ENCODE measurements around the gene CD7. TPM values are rescaled to one million over a fixed set of nuclear protein-coding genes. Genes with fewer than 3 reads are reported as not detected.
A peak's percentile ranks its signal among the peaks of the same experiment; 100 is the strongest.

Gene CD7
- total RNA-seq, 1 donor from 2014 or later = 345 TPM

DNA sequence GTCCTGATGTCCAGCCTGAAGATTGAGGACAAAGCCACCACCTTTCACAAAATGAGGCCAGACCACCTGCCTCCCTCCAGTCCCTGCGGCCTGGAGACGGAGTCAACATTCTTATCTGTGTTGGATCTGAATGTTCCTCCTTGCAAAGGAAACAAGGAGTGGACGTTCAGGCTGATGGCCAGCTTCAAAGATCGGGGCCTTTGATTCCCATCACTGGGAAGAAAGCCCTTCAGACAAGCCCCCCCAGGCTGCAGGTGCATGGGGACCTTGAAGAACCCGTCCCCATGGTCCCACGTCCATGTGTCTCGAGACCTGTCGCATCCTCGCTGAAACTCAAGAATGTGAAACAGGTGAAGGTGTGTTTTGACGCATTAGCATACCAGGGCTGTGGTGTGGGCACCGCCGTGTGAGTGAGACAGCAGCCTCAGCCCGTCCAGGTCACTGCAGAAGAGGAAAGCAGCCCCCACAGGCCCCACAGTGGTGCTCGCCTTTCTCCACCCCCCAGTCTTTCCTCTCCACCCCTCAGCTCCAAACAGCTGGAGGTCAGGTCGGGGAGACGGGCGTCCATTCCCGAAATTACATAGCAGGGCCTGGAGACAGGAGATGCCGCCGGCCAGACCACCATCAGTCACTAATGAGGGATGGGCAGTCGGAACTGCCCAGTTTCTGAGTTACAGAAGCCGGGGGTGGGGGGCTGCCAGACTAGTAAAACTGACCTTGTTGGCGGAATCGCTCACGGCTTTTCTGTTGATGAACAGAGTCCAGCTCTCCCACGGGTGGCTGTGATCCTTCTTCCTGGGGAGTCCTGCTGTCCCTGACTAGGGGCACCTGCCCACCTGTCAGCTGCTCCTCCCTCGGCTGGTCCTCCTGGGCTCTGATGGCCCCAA lies 43.0 kb downstream of the CD7 start:
- Mint-ChIP-seq H3K9me3 (no peaks in the 10 kb centered on the region), H3K36me3 (ENCODE audit: low read depth) (peaks cover 30% of the 10 kb centered on the region), H3K27ac (no peak overlapping the region), H3K4me3 (ENCODE audit: low read depth) (no peak overlapping the region), H3K27me3 (ENCODE audit: low read depth) (no peaks in the 10 kb centered on the region), H3K4me1 (ENCODE audit: low read depth) (peaks cover 22% of the 10 kb centered on the region)
- intact Hi-C loops (cut with micrococcal nuclease) = no loop called here
- DNase-seq (ENCODE audit: low spot score) = no peak

DNA sequence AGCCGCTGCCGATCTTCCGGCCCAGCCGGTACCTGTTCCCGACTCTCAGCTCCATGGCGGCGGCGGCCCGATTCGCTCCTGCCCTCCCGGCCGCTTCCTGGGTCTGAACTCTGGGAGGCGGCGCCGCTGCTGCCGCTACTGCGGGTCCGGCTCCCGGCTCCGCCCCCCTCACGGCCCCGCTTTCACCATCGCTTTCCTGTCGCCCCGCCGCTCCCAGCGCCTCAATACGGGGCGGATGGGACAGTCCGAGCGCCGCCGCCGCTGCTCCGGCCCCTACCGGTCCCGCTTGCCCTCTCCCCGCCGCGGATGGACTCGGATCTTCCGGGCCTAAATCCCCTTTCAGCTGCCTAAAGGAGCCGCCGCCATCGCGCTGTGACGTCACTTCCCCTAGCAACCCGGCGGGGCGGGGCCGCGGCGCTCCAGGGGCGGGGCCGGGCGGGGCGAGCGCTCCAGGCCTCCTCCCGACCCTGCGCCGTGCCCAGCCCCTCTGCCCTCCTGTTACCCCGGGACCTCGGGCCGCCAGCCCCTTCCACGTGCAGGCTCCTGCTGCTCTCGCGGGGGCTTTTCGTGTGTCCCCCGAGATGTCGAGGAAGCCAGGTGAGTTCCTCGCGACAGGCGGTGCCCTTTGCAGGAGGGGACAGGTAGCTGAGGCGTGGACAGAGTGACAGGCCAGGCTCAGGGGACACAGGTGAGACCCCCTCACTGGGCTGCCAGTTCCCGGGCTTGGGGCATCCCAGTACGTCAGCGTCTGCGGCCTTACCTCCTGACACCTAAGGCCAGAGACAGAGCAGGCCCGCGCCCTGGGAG lies 43.9 kb downstream of the CD7 start, which contains the start of gene CSNK1D:
TSS of gene CSNK1D (minus strand) at position 374 of the 807 bp plus-strand sequence. CDS start at position 55, 319 bp downstream.
- Mint-ChIP-seq H3K27me3 (ENCODE audit: low read depth) (no peaks in the 10 kb centered on the region), H3K4me3 (ENCODE audit: low read depth) (peak within 1 kb of the TSS; percentile 90), H3K27ac (peak within 1 kb of the TSS; percentile 100), H3K36me3 (ENCODE audit: low read depth) (peaks cover 35% of the 10 kb centered on the region), H3K9me3 (no peaks in the 10 kb centered on the region), H3K4me1 (ENCODE audit: low read depth) (peaks cover 29% of the 10 kb centered on the region)
- intact Hi-C loops (cut with micrococcal nuclease) = loop anchor here (1.0 kb wide), 2 partner anchors 19 to 48 kb away; no protein-coding TSS in a partner anchor
- DNase-seq (ENCODE audit: low spot score) = peak; percentile 87

DNA sequence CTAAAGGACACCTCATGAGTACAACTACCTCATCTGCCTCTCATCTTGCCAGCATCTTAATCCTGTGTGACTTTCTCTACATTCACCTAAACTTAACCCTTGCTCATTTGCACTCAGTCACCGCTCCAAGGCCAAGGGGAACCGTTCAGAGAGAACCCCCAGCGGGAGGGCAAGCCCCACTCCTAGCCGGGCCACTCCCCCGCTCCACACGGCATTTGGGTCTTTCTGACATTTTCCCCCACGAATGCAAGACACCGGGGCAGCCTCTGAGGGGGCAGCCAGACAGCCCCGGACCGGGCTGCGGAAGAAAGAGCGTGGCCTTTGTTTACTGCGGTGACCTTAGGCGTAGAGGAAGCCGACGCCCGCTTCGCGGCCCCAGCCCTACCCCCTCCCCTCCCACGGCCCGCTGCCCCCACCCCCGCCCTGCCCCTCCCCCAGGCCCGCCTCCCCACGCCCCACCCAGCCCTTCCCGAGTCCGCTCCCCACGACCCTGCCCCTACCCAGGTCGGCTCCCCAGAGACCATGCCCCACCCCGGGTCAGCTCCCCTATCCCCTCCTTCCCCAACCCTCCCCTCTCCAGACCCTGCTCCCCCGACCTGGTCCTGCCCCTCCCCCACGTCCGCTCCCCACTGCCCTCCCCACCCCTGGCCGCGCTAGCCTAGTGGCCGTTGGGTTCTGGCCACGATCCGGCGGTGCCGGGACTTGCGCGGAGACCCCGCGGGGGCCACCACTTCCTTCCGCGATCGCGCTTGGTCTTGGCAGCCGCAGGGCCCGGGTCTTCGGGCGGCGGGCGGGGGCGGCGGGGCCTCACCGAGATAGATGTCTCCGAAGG lies 44.7 kb downstream of the CD7 start:
- Mint-ChIP-seq H3K36me3 (ENCODE audit: low read depth) (peaks cover 42% of the 10 kb centered on the region), H3K9me3 (no peaks in the 10 kb centered on the region), H3K27ac (peak overlapping the region; percentile 100), H3K27me3 (ENCODE audit: low read depth) (no peaks in the 10 kb centered on the region), H3K4me3 (ENCODE audit: low read depth) (peak overlapping the region; percentile 90), H3K4me1 (ENCODE audit: low read depth) (peaks cover 31% of the 10 kb centered on the region)
- DNase-seq (ENCODE audit: low spot score) = peak; percentile 40
- intact Hi-C loops (cut with micrococcal nuclease) = loop anchor here (1.0 kb wide), 2 partner anchors 20 to 49 kb away; no protein-coding TSS in a partner anchor

DNA sequence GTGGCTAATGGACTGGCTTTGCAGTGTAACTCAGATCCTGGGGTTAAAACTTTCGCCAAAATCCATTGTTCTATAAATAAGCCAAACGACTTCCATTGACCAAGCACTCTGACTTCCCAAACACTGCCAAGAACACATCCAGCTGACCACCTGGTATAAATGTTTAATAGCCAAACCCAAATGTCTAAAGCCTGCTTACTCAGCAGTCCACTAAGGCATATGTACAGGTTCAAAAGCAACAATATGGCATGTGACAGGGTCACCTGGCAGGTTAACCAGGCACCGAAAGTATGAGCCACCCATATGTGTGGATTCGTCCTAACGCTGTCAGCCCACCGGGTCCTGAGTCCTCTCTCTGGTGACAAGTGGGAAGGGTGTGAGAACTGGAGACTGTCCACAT lies 46.0 kb downstream of the CD7 start:
- Mint-ChIP-seq H3K4me1 (ENCODE audit: low read depth) (peaks cover 40% of the 10 kb centered on the region), H3K9me3 (no peaks in the 10 kb centered on the region), H3K27me3 (ENCODE audit: low read depth) (no peaks in the 10 kb centered on the region), H3K4me3 (ENCODE audit: low read depth) (peak overlapping the region; percentile 90), H3K36me3 (ENCODE audit: low read depth) (peaks cover 52% of the 10 kb centered on the region), H3K27ac (no peak overlapping the region)
- intact Hi-C loops (cut with micrococcal nuclease) = no loop called here
- no peak for DNase-seq (ENCODE audit: low spot score)

DNA sequence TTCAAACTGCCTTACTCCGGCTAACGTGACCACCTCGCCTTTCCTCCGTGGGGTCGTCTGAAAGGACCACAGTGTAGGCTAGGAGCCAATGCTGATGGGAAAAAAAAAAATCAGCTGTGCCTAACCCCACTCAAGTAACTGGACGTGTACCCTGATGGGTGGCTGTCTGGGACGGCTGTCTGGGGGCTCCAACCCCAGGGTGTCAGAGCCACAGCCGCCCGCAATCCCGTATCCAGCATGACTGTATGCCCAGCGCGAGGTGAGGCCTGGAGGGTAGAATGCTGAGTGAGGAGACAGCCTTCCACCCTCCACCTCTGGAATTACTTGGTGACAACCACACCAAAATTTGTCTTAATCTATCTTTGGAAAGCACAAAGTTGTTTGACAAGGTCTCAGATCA lies 46.8 kb downstream of the CD7 start:
- H3K4me3 Mint-ChIP-seq (ENCODE audit: low read depth) = peak overlapping the region; percentile 26
- peak overlapping the region; percentile 52 for H3K27ac Mint-ChIP-seq
- H3K27me3 Mint-ChIP-seq (ENCODE audit: low read depth) = no peaks in the 10 kb centered on the region
- peaks cover 42% of the 10 kb centered on the region for H3K4me1 Mint-ChIP-seq (ENCODE audit: low read depth)
- H3K9me3 Mint-ChIP-seq = no peaks in the 10 kb centered on the region
- peaks cover 60% of the 10 kb centered on the region for H3K36me3 Mint-ChIP-seq (ENCODE audit: low read depth)
- intact Hi-C loops (cut with micrococcal nuclease) = no loop called here
- DNase-seq (ENCODE audit: low spot score) = no peak

DNA sequence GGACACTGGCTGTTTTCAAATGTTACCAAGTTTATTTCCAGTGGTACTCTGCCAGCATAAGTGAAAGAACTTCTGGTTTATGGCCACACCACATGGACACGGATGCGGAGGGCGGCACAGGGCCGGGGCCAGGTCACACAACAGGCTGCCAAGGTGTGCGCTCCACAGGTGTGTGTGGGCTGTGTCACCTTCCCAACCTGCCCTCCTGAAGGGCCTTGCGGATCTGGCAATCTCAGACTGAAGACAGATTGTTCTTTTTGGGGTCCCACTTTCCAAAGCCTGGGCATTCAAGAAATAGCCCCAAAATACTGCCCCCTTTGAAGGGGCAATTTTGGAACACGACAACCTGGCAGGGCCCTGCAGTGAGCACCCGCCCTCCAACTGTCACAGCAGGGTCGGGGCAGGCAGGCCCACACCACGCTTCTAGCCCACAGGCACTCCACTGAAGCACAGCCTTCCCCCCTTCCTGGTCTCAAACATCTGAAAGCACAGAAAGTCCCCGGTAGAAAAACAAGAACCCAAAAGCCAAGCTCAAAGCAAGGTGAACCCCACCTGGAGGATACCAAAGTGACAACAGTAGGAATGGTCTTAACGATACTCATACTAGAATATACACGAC lies 47.4 kb downstream of the CD7 start:
- peak overlapping the region; percentile 30 for H3K27ac Mint-ChIP-seq
- peak overlapping the region; percentile 9 for H3K4me3 Mint-ChIP-seq (ENCODE audit: low read depth)
- intact Hi-C loops (cut with micrococcal nuclease) = no loop called here
- DNase-seq (ENCODE audit: low spot score) = no peak
- H3K36me3 Mint-ChIP-seq (ENCODE audit: low read depth) = peaks cover 64% of the 10 kb centered on the region
- H3K4me1 Mint-ChIP-seq (ENCODE audit: low read depth) = peaks cover 40% of the 10 kb centered on the region
- H3K9me3 Mint-ChIP-seq = no peaks in the 10 kb centered on the region
- H3K27me3 Mint-ChIP-seq (ENCODE audit: low read depth) = no peaks in the 10 kb centered on the region

DNA sequence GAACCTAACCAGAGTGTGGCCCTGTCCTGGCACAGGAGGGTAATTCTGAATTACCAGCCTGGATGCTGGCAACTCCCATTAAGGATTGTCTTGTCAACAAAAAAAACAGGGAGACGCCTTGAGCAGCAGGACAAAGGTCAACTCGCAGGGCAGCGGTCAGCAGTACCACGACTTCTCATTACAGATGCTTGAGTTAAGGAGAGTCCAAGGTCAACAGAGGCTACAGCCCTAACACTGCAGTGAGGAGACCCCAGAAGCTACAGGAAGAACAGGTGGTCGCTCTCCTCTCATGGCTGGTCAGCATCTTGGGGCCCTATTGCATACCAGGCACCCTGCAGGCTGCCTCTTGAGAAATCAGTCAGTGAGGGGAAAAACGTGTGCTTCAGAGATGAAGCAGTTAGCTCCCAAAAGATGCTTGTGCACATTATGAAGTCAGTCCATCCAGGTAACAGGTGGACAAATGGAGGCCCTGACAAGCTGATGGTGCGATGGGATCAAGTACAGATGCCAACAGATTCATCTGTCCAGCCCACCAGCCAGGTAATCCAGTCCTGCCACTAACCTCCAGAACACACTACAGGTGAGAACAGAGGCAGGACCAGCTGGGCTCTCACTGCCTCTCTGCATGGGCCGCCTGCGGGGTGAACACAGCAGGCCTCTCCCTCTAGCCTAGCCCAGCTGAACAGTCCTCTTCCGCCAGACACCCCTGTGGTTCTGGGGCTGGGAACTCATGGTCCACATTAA lies 48.1 kb downstream of the CD7 start:
- no peaks in the 10 kb centered on the region for H3K9me3 Mint-ChIP-seq
- DNase-seq (ENCODE audit: low spot score) = no peak
- H3K27ac Mint-ChIP-seq = peak overlapping the region; percentile 30
- H3K4me3 Mint-ChIP-seq (ENCODE audit: low read depth) = no peak overlapping the region
- H3K36me3 Mint-ChIP-seq (ENCODE audit: low read depth) = peaks cover 70% of the 10 kb centered on the region
- intact Hi-C loops (cut with micrococcal nuclease) = no loop called here
- H3K27me3 Mint-ChIP-seq (ENCODE audit: low read depth) = no peaks in the 10 kb centered on the region
- H3K4me1 Mint-ChIP-seq (ENCODE audit: low read depth) = peaks cover 37% of the 10 kb centered on the region

DNA sequence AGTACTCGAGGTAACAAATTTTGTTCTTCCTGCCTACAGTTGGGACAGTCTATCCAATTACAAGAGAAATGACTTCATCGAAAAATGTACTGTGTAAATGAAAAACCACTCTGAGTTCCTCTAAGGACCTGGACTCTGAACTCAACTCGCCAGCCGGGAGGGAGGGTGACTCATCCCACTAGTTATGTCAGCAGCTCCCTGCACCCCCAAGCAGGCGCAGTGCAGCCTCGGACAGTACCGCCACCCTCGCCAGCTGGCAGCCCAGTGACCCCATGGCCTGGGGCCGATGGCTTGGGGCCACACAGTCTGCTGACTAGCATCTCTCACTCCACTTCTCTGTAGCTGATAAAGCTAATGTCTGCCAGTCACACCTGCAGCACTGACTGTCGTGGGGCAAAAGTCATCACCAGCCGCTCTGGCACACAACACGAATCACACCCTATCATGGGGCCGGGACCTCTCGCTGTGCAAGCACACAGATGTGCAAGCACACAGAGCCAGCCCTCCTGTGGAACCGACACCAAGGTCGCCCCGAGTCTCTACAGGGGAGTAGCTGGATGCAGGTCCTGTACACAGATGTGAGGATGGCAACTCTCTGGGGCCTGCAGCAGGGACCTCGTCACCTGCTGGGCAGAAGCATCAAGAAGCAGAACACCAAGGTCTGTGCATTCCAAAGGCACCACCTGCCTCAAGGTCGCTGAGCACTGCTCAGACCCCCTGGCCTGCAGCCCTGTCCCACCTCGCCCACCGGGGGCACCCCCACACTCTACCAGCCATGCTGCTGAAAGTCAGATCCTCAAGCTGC lies 49.6 kb downstream of the CD7 start:
- no peaks in the 10 kb centered on the region for H3K27me3 Mint-ChIP-seq (ENCODE audit: low read depth)
- intact Hi-C loops (cut with micrococcal nuclease) = no loop called here
- peaks cover 37% of the 10 kb centered on the region for H3K4me1 Mint-ChIP-seq (ENCODE audit: low read depth)
- no peak overlapping the region for H3K27ac Mint-ChIP-seq
- no peak overlapping the region for H3K4me3 Mint-ChIP-seq (ENCODE audit: low read depth)
- no peak for DNase-seq (ENCODE audit: low spot score)
- no peaks in the 10 kb centered on the region for H3K9me3 Mint-ChIP-seq
- H3K36me3 Mint-ChIP-seq (ENCODE audit: low read depth) = peaks cover 84% of the 10 kb centered on the region

DNA sequence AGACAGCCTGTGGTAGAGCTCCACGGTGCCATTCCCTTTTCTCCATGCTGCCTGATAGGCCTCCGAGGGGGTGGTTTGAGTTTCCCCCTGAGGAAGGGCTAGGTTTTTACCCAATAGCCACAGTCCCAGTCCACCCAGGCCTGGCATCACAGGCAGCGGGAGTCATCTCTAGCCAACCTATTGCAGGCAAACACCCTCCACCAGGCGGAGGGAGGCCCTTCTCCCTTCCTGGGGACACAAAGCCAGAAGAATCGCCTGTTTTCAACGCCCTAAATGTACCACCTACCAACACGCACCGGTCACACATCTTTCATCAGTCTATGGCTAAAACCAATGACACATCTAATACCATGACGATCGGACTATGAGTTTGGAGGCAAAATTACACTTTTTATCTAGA lies 51.3 kb downstream of the CD7 start:
- Mint-ChIP-seq H3K27me3 (ENCODE audit: low read depth) (no peaks in the 10 kb centered on the region), H3K36me3 (ENCODE audit: low read depth) (peaks cover 85% of the 10 kb centered on the region), H3K4me3 (ENCODE audit: low read depth) (no peak overlapping the region), H3K27ac (no peak overlapping the region), H3K4me1 (ENCODE audit: low read depth) (peaks cover 32% of the 10 kb centered on the region), H3K9me3 (no peaks in the 10 kb centered on the region)
- intact Hi-C loops (cut with micrococcal nuclease) = no loop called here
- DNase-seq (ENCODE audit: low spot score) = no peak

Data from activated T-helper 2 cell treated with anti-CD3 and anti-CD28 coated beads, Interferon-gamma antibody, Interleukin-2, Interleukin-4, amounts not matched to agents 10 μg/mL and 5 μg/mL and 100 μg/mL, durations not matched to agents 14 hours and 24 hours and 36 hours (primary cell).